Gastrocnemius medialis (tissue), 4 donors: ENCODE results near the gene WDR77. TPM values are rescaled to one million over a fixed set of nuclear protein-coding genes. Genes with fewer than 3 reads are reported as not detected.

Experiments used
- ATAC-seq, 2 donors: fragments of 150-250 bp; one replicate each; pipeline ENCODE4 v1.9.1; 2016
- DNase-seq, 2 donors: peaks; one replicate each; pipeline ENCODE4 v3.0.0-alpha.2; 2019
- H3K27ac ChIP-seq, 4 donors: fragments of 200-600 bp; sonication (generic); 1 replicate in 1 of 4; 2 replicates in 3 of 4; pipeline ENCODE4 v1.5.1; 2016 to 2018; ENCODE audit warnings: mild to moderate bottlenecking in 2 of 4, moderate library complexity in 1 of 4
- H3K27me3 ChIP-seq, 3 donors: fragments of 200-600 bp; sonication (generic) in 2 of 3; 1 replicate in 1 of 3; 2 replicates in 2 of 3; pipeline versions ENCODE4 v1.5.1 to v1.6.0; 2016 to 2019; ENCODE audit warnings: mild to moderate bottlenecking in 1 of 3, moderate library complexity in 1 of 3
- H3K36me3 ChIP-seq, 2 donors: fragments of 200-600 bp; sonication (generic) in 1 of 2; one replicate each; pipeline ENCODE4 v1.5.1; 2017 to 2018
- H3K4me1 ChIP-seq, 2 donors: fragments of 200-600 bp; sonication (generic) in 1 of 2; one replicate each; pipeline ENCODE4 v1.5.1; 2016 to 2017; ENCODE audit warnings: mild to moderate bottlenecking in 2 of 2
- H3K4me3 ChIP-seq, 4 donors: fragments of 200-600 bp; sonication (generic) in 3 of 4; 1 replicate in 1 of 4; 2 replicates in 3 of 4; pipeline ENCODE4 v1.5.1; 2016 to 2019; ENCODE audit warnings: mild to moderate bottlenecking in 2 of 4
- H3K9me3 ChIP-seq, 3 donors: fragments of 200-600 bp; sonication (generic) in 2 of 3; 1 replicate in 1 of 3; 2 replicates in 2 of 3; pipeline ENCODE4 v1.5.1; 2016 to 2019
- POLR2A ChIP-seq, 2 donors: fragments of 450-650 bp; IDR thresholded peaks; one replicate each; pipeline ENCODE4 v1.6.1; 2017; ENCODE audit warnings: antibody characterized with exemption in 2 of 2, mild to moderate bottlenecking in 2 of 2, moderate library complexity in 2 of 2
- in situ Hi-C, 4 donors: fragments of 200-750 bp; cut with MboI; loops; one replicate each; pipeline versions ENCODE4 v1.15.0 to v1.8.0; 2017; ENCODE audit warnings: low sequenced_read_pairs in 4 of 4
- intact Hi-C: fragments of 100-400 bp; cut with DNase I; formaldehyde crosslinking; loops from one replicate; pipeline ENCODE4 v1.15.1; 2023; ENCODE audit warnings: low total_unique reads
- total RNA-seq, 4 donors: library from RNA; depleted of rRNA; stranded (reverse); fragments of >200 nt; gene quantifications; one replicate each; pipeline versions ENCODE4 v1.1.0 to v1.2.3, GENCODE V29; 2016
- TF ChIP-seq, protein P1 (sequence below), 5 experiments: fragments of 450-650 bp in 3 of 5; fragments of 200-600 bp in 2 of 5; sonication (generic) in 2 of 5; IDR thresholded peaks in 4 of 5; conservative IDR thresholded peaks in 1 of 5; 1 replicate in 4 of 5; 2 replicates in 1 of 5; pipeline ENCODE4 v1.5.1; 2016 to 2019; ENCODE audit warnings: antibody characterized with exemption in 5 of 5, mild to moderate bottlenecking in 3 of 5, moderate library complexity in 3 of 5

WDR77 gene
- total RNA-seq, 4 donors from 2014 or later: 53.3 to 59.2 (median 56.7) TPM

DNA sequence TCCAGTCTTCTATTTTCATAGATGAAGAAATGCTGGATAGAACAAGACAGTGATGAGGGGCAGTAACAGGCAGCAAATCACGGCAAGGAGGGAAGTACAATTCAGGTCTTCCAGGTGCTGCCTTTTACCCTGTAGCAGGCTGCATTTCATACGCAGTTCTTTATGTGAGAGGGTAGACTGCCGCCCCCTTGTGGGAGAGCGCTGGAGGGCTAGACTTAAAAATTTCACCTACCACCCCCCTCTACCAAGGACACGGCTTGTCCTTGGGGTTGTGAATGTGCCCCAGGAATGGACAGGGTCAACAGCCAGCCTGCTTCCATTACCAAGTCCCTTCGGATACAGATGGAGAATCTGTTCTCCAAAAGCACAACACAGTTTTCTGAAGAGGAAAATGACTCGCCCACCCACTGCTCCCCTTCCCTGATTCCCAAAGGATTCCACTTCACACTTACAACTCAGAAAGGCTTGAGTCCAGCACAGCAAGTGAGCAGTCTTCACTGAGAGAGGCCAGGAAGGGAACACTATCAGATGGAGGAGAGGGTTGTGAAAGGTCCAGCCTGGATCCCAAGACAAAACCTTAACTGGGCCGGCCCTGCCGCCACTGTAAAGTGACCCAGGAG, 7.4 kb downstream of the WDR77 start:
- Histone ChIP-seq H3K4me1 (no peaks in the 10 kb centered on the region), H3K9me3 (no peaks in the 10 kb centered on the region), H3K27me3 (no peaks in the 10 kb centered on the region), H3K36me3 (peaks cover 0 to 96% of the 10 kb centered on the region in 2 donors), H3K4me3 (no peak overlapping the region), H3K27ac (no peak overlapping the region)
- intact Hi-C loops: loop anchor here (10.0 kb wide), 1 partner anchor 1633 kb away; the partner anchor contains the start of gene LRIG2
- TF ChIP-seq, protein P1, sequence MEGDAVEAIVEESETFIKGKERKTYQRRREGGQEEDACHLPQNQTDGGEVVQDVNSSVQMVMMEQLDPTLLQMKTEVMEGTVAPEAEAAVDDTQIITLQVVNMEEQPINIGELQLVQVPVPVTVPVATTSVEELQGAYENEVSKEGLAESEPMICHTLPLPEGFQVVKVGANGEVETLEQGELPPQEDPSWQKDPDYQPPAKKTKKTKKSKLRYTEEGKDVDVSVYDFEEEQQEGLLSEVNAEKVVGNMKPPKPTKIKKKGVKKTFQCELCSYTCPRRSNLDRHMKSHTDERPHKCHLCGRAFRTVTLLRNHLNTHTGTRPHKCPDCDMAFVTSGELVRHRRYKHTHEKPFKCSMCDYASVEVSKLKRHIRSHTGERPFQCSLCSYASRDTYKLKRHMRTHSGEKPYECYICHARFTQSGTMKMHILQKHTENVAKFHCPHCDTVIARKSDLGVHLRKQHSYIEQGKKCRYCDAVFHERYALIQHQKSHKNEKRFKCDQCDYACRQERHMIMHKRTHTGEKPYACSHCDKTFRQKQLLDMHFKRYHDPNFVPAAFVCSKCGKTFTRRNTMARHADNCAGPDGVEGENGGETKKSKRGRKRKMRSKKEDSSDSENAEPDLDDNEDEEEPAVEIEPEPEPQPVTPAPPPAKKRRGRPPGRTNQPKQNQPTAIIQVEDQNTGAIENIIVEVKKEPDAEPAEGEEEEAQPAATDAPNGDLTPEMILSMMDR (IDR thresholded peaks at IDR 0.05 in 4 of 5, conservative IDR thresholded peaks at IDR 0.05 in 1 of 5): no peak
- TF ChIP-seq POLR2A (IDR thresholded peaks at IDR 0.05): no peak
- DNase-seq (no peak), ATAC-seq (no peak)
- in situ Hi-C loops: no loop called here

DNA sequence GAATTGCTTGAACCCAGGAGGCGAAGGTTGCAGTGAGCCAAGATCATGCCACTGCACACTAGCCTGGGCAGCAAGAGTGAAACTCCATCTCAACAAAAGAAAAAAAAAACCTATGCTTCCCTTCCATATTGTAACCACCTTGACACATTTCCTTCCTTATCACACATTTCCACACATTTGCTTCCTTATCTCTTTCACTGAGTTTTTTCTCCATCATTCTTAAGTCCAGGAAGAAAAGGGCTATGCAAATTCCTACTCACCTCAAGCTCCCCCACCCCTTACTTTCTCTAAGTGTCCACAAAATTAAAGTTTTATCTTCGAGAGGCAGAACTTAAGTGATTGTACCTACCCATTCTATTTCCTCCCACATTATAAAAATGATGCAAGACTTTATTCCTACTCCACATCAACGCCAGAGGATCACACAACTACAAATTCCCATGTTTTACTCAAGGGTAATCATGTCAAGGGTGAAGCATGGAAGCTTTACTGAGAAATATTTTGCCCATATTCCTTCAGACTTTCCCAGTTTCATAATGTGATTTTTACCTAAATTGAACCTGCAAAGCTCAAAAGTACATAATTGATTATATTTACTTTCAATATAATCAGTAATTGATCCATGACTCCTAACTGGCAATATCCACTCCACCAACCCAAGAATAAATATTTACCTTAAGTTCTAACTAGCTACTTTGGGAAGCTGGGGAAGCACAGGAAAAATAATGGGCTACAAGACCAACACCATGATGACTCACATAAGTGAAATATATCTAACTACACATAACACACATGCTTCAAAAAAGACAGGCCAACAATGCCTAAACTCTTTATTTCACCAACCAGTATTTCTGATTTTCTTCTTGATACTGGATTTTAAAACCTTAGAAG, 9.3 kb downstream of the WDR77 start:
- Histone ChIP-seq H3K36me3 (peaks cover 0 to 76% of the 10 kb centered on the region in 2 donors), H3K9me3 (no peaks in the 10 kb centered on the region), H3K4me3 (no peak overlapping the region), H3K27me3 (no peaks in the 10 kb centered on the region), H3K27ac (no peak overlapping the region), H3K4me1 (no peaks in the 10 kb centered on the region)
- intact Hi-C loops (loop anchor here (10.0 kb wide), 1 partner anchor 1635 kb away; the partner anchor contains the start of gene LRIG2), in situ Hi-C loops (no loop called here)
- DNase-seq (no peak), ATAC-seq (no peak)
- TF ChIP-seq POLR2A (IDR thresholded peaks at IDR 0.05): no peak
- TF ChIP-seq, protein P1 (IDR thresholded peaks at IDR 0.05 in 4 of 5, conservative IDR thresholded peaks at IDR 0.05 in 1 of 5): no peak

DNA sequence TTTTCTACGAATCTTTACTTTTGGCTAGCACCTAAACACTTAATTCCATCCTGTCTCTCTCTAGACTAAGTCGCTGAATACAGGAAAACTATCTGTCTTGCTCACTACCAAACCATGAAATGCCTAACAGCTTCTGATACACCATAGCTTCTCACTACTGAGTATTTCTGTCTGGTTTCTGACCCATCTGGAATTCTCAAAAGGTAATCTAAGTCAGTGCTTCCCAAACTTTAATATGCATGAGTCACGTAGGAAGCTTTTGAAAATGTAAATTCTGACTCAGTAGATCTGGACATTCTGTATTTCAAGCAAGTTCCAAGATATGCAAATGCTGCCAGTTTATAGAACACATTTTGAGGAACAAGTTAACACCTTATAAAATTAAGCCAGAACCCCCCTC, 12.3 kb downstream of the WDR77 start:
- Histone ChIP-seq H3K4me1 (no peaks in the 10 kb centered on the region), H3K4me3 (no peak overlapping the region), H3K27me3 (no peaks in the 10 kb centered on the region), H3K36me3 (peaks cover 0 to 46% of the 10 kb centered on the region in 2 donors), H3K9me3 (no peaks in the 10 kb centered on the region), H3K27ac (no peak overlapping the region)
- intact Hi-C loops (no loop called here), in situ Hi-C loops (no loop called here)
- ATAC-seq (no peak), DNase-seq (no peak)
- TF ChIP-seq, protein P1 (IDR thresholded peaks at IDR 0.05 in 4 of 5, conservative IDR thresholded peaks at IDR 0.05 in 1 of 5): no peak
- TF ChIP-seq POLR2A (IDR thresholded peaks at IDR 0.05): no peak

GRCh38 chr1:111424281-111424680, 24.8 kb downstream of the WDR77 start:
- DNase-seq (no peak), ATAC-seq (no peak)
- H3K4me1 ChIP-seq: no peaks in the 10 kb centered on the region
- no peaks in the 10 kb centered on the region for H3K27me3 ChIP-seq
- TF ChIP-seq, protein P1 (IDR thresholded peaks at IDR 0.05 in 4 of 5, conservative IDR thresholded peaks at IDR 0.05 in 1 of 5): no peak
- no peak for TF ChIP-seq POLR2A (IDR thresholded peaks at IDR 0.05)
- in situ Hi-C loops: no loop called here
- no peaks in the 10 kb centered on the region for H3K9me3 ChIP-seq
- intact Hi-C loops: no loop called here
- H3K36me3 ChIP-seq: no peaks in the 10 kb centered on the region
- H3K4me3 ChIP-seq: no peak overlapping the region
- no peak overlapping the region for H3K27ac ChIP-seq
